Prostate gland (tissue), 2 donors: ENCODE measurements around the gene TMEM185B. TPM values are rescaled to one million over a fixed set of nuclear protein-coding genes. Genes with fewer than 3 reads are reported as not detected.

Experiments
- DNase-seq: peaks from one replicate; pipeline ENCODE4 v3.0.0-alpha.2; 2019; ENCODE audit warnings: low spot score
- H3K27ac ChIP-seq, 2 donors: fragments of 200-600 bp; sonication (generic); 2 replicates each; pipeline ENCODE4 v1.5.1; 2017 to 2019
- H3K27me3 ChIP-seq: fragments of 200-600 bp; sonication (generic); replicated peaks from 2 replicates; pipeline ENCODE4 v1.5.1; 2019; ENCODE audit not compliant: insufficient read depth
- H3K36me3 ChIP-seq, 2 donors: fragments of 200-600 bp; sonication (generic); 1 replicate in 1 of 2; 2 replicates in 1 of 2; pipeline versions ENCODE4 v1.5.1 to v1.8.1; 2017 to 2019
- H3K4me1 ChIP-seq: fragments of 200-600 bp; sonication (generic); replicated peaks from 2 replicates; pipeline ENCODE4 v1.5.1; 2019
- H3K4me3 ChIP-seq, 2 donors: fragments of 200-600 bp; sonication (generic); 2 replicates each; pipeline ENCODE4 v1.5.1; 2017 to 2019
- H3K9me3 ChIP-seq: fragments of 200-600 bp; sonication (generic); 2 replicates; pipeline ENCODE4 v1.5.1; 2017
- CTCF ChIP-seq, 4 experiments: fragments of 200-600 bp in 2 of 4; fragments of 450-650 bp in 2 of 4; sonication (generic) in 2 of 4; IDR thresholded peaks; 1 replicate in 3 of 4; 2 replicates in 1 of 4; pipeline ENCODE4 v1.5.1; 2016 to 2019; ENCODE audit warnings: antibody characterized with exemption in 4 of 4, mild to moderate bottlenecking in 2 of 4, moderate library complexity in 2 of 4
- POLR2A ChIP-seq: fragments of 450-650 bp; IDR thresholded peaks from one replicate; pipeline ENCODE4 v1.6.1; 2016; ENCODE audit warnings: antibody characterized with exemption, mild to moderate bottlenecking
- POLR2AphosphoS5 ChIP-seq: sonication (generic); formaldehyde crosslinking; IDR thresholded peaks from one replicate; pipeline ENCODE4 v1.6.1; 2017; ENCODE audit warnings: antibody characterized with exemption
- WGBS: methylation state at CpG from one replicate; pipeline ENCODE4 v1.1.5; 2018; 5-methylcytosine and 5-hydroxymethylcytosine counted together
- intact Hi-C: fragments of 100-400 bp; cut with DNase I; formaldehyde crosslinking; loops from one replicate; pipeline ENCODE4 v1.14.2; 2022
- total RNA-seq, 2 donors: library from RNA; depleted of rRNA; stranded (reverse); fragments of >200 nt; gene quantifications; one replicate each; pipeline ENCODE4 v1.1.0, GENCODE V29; 2016

Gene TMEM185B
- total RNA-seq, 2 donors from 2014 or later: 53.7 to 72.3 TPM

GRCh38 chr2:120267348-120267747 is 44.1 kb upstream of the TMEM185B start:
- no peak overlapping the region for H3K4me3 ChIP-seq
- H3K9me3 ChIP-seq: no peaks in the 10 kb centered on the region
- H3K27ac ChIP-seq: no peak overlapping the region
- no peaks in the 10 kb centered on the region for H3K36me3 ChIP-seq
- no peaks in the 10 kb centered on the region for H3K27me3 ChIP-seq
- WGBS: 93% methylated on average over 8 of the region's 8 CpGs
- no peak for DNase-seq
- TF ChIP-seq POLR2AphosphoS5 (no peak), POLR2A (no peak), CTCF (IDR thresholded peaks at IDR 0.05) (no peak)
- intact Hi-C loops: no loop called here
- H3K4me1 ChIP-seq: no peaks in the 10 kb centered on the region

- Histone ChIP-seq H3K9me3 (no peaks in the 10 kb centered on the region), H3K36me3 (no peaks in the 10 kb centered on the region), H3K27me3 (no peaks in the 10 kb centered on the region), H3K27ac (no peak overlapping the region), H3K4me3 (no peak overlapping the region), H3K4me1 (no peaks in the 10 kb centered on the region)
- intact Hi-C loops: no loop called here
- no peak for TF ChIP-seq POLR2AphosphoS5
- no peak for TF ChIP-seq POLR2A
- TF ChIP-seq CTCF (IDR thresholded peaks at IDR 0.05): no peak
- DNase-seq: no peak
- 68% methylated on average over 12 of the region's 12 CpGs for WGBS
Observed at GRCh38 chr2:120265006-120265405, 41.8 kb upstream of the TMEM185B start.

GRCh38 chr2:120262761-120263428 is 39.7 kb upstream of the TMEM185B start:
- 71% methylated on average over 10 of the region's 10 CpGs for WGBS
- intact Hi-C loops: no loop called here
- Histone ChIP-seq H3K9me3 (no peaks in the 10 kb centered on the region), H3K27me3 (no peaks in the 10 kb centered on the region), H3K36me3 (no peaks in the 10 kb centered on the region), H3K4me3 (no peak overlapping the region), H3K27ac (no peak overlapping the region), H3K4me1 (no peaks in the 10 kb centered on the region)
- no peak for DNase-seq
- TF ChIP-seq POLR2A: no peak
- TF ChIP-seq CTCF (IDR thresholded peaks at IDR 0.05): no peak
- no peak for TF ChIP-seq POLR2AphosphoS5

- Histone ChIP-seq H3K4me3 (no peak overlapping the region), H3K27me3 (no peaks in the 10 kb centered on the region), H3K36me3 (no peaks in the 10 kb centered on the region), H3K27ac (no peak overlapping the region), H3K4me1 (peaks cover 5% of the 10 kb centered on the region), H3K9me3 (no peaks in the 10 kb centered on the region)
- WGBS: 48% methylated on average over 2 of the region's 2 CpGs
- TF ChIP-seq CTCF (IDR thresholded peaks at IDR 0.05): no peak
- intact Hi-C loops: no loop called here
- DNase-seq: no peak
Observed at GRCh38 chr2:120262150-120262549, 39.0 kb upstream of the TMEM185B start.

- 91% methylated on average over 6 of the region's 6 CpGs for WGBS
- no peak for TF ChIP-seq POLR2AphosphoS5
- no peak for TF ChIP-seq POLR2A
- no peak for TF ChIP-seq CTCF (IDR thresholded peaks at IDR 0.05)
- no peak for DNase-seq
- Histone ChIP-seq H3K9me3 (no peaks in the 10 kb centered on the region), H3K36me3 (no peaks in the 10 kb centered on the region), H3K4me3 (no peak overlapping the region), H3K4me1 (peaks cover 6% of the 10 kb centered on the region), H3K27ac (no peak overlapping the region), H3K27me3 (no peaks in the 10 kb centered on the region)
- intact Hi-C loops: no loop called here
Observed at GRCh38 chr2:120261387-120262006, 38.3 kb upstream of the TMEM185B start.
